Gastrocnemius medialis (tissue), 4 donors: ENCODE data around the gene C1QTNF8. TPM values are rescaled to one million over a fixed set of nuclear protein-coding genes. Genes with fewer than 3 reads are reported as not detected.

Experiments used
- ATAC-seq, 2 donors: fragments of 150-250 bp; one replicate each; pipeline ENCODE4 v1.9.1; 2016
- DNase-seq, 2 donors: peaks; one replicate each; pipeline ENCODE4 v3.0.0-alpha.2; 2019
- H3K27ac ChIP-seq, 4 donors: fragments of 200-600 bp; sonication (generic); 1 replicate in 1 of 4; 2 replicates in 3 of 4; pipeline ENCODE4 v1.5.1; 2016 to 2018; ENCODE audit warnings: mild to moderate bottlenecking in 2 of 4, moderate library complexity in 1 of 4
- H3K27me3 ChIP-seq, 3 donors: fragments of 200-600 bp; sonication (generic) in 2 of 3; 1 replicate in 1 of 3; 2 replicates in 2 of 3; pipeline versions ENCODE4 v1.5.1 to v1.6.0; 2016 to 2019; ENCODE audit warnings: mild to moderate bottlenecking in 1 of 3, moderate library complexity in 1 of 3
- H3K36me3 ChIP-seq, 2 donors: fragments of 200-600 bp; sonication (generic) in 1 of 2; one replicate each; pipeline ENCODE4 v1.5.1; 2017 to 2018
- H3K4me1 ChIP-seq, 2 donors: fragments of 200-600 bp; sonication (generic) in 1 of 2; one replicate each; pipeline ENCODE4 v1.5.1; 2016 to 2017; ENCODE audit warnings: mild to moderate bottlenecking in 2 of 2
- H3K4me3 ChIP-seq, 4 donors: fragments of 200-600 bp; sonication (generic) in 3 of 4; 1 replicate in 1 of 4; 2 replicates in 3 of 4; pipeline ENCODE4 v1.5.1; 2016 to 2019; ENCODE audit warnings: mild to moderate bottlenecking in 2 of 4
- H3K9me3 ChIP-seq, 3 donors: fragments of 200-600 bp; sonication (generic) in 2 of 3; 1 replicate in 1 of 3; 2 replicates in 2 of 3; pipeline ENCODE4 v1.5.1; 2016 to 2019
- POLR2A ChIP-seq, 2 donors: fragments of 450-650 bp; IDR thresholded peaks; one replicate each; pipeline ENCODE4 v1.6.1; 2017; ENCODE audit warnings: antibody characterized with exemption in 2 of 2, mild to moderate bottlenecking in 2 of 2, moderate library complexity in 2 of 2
- in situ Hi-C, 4 donors: fragments of 200-750 bp; cut with MboI; loops; one replicate each; pipeline versions ENCODE4 v1.15.0 to v1.8.0; 2017; ENCODE audit warnings: low sequenced_read_pairs in 4 of 4
- intact Hi-C: fragments of 100-400 bp; cut with DNase I; formaldehyde crosslinking; loops from one replicate; pipeline ENCODE4 v1.15.1; 2023; ENCODE audit warnings: low total_unique reads
- total RNA-seq, 4 donors: library from RNA; depleted of rRNA; stranded (reverse); fragments of >200 nt; gene quantifications; one replicate each; pipeline versions ENCODE4 v1.1.0 to v1.2.3, GENCODE V29; 2016
- TF ChIP-seq, protein P1 (sequence below), 5 experiments: fragments of 450-650 bp in 3 of 5; fragments of 200-600 bp in 2 of 5; sonication (generic) in 2 of 5; IDR thresholded peaks in 4 of 5; conservative IDR thresholded peaks in 1 of 5; 1 replicate in 4 of 5; 2 replicates in 1 of 5; pipeline ENCODE4 v1.5.1; 2016 to 2019; ENCODE audit warnings: antibody characterized with exemption in 5 of 5, mild to moderate bottlenecking in 3 of 5, moderate library complexity in 3 of 5

Gene C1QTNF8
- total RNA-seq, 4 donors from 2014 or later: not detected

DNA sequence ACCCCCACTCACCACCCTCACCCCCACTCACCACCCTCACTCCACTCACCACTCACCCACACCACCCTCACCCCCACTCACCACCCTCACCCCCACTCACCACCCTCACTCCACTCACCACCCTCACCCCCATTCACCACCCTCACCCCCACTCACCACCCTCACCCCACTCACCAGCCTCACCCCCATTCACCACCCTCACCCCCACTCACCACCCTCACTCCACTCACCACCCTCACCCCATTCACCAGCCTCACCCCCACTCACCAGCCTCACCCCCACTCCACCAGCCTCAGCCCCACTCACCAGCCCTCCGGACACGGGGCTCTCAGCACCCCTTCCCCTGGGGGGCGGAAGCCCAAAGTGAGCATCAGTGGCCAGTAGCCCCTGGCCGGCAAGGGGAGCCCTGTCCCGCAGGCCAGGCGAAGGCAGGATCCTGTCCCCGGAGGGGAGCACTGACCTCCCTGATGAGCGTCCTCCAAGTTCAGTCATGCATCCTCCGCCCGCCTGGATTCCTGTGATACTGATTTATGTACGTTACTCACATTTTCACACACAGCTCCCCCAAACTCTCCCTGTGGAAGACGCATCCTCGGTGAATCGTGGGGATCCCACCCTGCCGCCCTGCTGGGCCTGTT is 18.0 kb upstream of the C1QTNF8 start:
- no peak overlapping the region for H3K4me3 ChIP-seq
- peaks cover 18 to 42% (median 26%) of the 10 kb centered on the region in 3 donors for H3K27me3 ChIP-seq
- no peak for ATAC-seq
- H3K36me3 ChIP-seq: no peaks in the 10 kb centered on the region
- in situ Hi-C loops: no loop called here
- no peak for DNase-seq
- no peaks in the 10 kb centered on the region for H3K9me3 ChIP-seq
- H3K27ac ChIP-seq: no peak overlapping the region
- H3K4me1 ChIP-seq: no peaks in the 10 kb centered on the region
- TF ChIP-seq, protein P1, sequence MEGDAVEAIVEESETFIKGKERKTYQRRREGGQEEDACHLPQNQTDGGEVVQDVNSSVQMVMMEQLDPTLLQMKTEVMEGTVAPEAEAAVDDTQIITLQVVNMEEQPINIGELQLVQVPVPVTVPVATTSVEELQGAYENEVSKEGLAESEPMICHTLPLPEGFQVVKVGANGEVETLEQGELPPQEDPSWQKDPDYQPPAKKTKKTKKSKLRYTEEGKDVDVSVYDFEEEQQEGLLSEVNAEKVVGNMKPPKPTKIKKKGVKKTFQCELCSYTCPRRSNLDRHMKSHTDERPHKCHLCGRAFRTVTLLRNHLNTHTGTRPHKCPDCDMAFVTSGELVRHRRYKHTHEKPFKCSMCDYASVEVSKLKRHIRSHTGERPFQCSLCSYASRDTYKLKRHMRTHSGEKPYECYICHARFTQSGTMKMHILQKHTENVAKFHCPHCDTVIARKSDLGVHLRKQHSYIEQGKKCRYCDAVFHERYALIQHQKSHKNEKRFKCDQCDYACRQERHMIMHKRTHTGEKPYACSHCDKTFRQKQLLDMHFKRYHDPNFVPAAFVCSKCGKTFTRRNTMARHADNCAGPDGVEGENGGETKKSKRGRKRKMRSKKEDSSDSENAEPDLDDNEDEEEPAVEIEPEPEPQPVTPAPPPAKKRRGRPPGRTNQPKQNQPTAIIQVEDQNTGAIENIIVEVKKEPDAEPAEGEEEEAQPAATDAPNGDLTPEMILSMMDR (IDR thresholded peaks at IDR 0.05 in 4 of 5, conservative IDR thresholded peaks at IDR 0.05 in 1 of 5): no peak
- no peak for TF ChIP-seq POLR2A (IDR thresholded peaks at IDR 0.05)
- intact Hi-C loops: no loop called here

- no peak for DNase-seq
- in situ Hi-C loops: no loop called here
- no peak for ATAC-seq
These were observed 17.4 kb upstream of the C1QTNF8 start for GRCh38 chr16:1113489-1113888.

DNA sequence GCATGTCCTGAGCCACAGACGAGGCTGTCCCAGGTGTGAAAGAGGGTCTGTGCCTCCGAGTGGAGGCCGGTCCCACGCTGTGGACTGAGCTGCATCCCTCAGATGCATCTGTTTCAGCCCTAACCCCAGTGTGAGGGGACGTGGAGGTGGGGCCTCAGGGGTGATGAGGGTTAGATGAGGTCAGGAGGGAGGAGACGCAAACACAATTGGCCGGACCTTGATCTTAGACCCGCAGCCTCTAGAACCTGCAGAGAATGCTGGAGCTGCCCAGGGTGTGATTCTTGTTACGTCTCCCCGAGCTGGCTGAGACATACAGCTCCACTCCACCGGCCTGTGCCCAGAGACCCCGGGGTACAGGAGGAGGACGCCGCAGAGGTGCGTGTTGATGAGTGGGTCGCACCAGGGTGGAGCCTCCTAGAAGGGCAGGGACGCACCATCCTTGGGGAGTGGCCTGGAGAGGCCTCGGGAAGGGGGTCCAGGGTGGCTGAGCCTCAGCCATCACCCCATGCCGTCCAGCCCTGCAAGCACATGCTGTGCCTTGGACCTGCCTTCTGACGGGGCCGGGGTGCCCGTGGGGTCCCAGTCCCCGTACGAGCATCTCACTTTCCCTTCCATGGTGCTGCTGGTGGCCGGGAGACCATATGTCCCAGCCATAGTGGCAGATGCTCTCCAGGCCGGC is 16.6 kb upstream of the C1QTNF8 start:
- Histone ChIP-seq H3K4me3 (no peak overlapping the region), H3K27me3 (peaks cover 25 to 53% (median 35%) of the 10 kb centered on the region in 3 donors), H3K9me3 (no peaks in the 10 kb centered on the region), H3K36me3 (no peaks in the 10 kb centered on the region), H3K4me1 (no peaks in the 10 kb centered on the region), H3K27ac (no peak overlapping the region)
- DNase-seq (no peak), ATAC-seq (no peak)
- intact Hi-C loops (no loop called here), in situ Hi-C loops (no loop called here)
- TF ChIP-seq, protein P1 (IDR thresholded peaks at IDR 0.05 in 4 of 5, conservative IDR thresholded peaks at IDR 0.05 in 1 of 5): no peak
- TF ChIP-seq POLR2A (IDR thresholded peaks at IDR 0.05): no peak

More at GRCh38 chr16:1113489-1113888, 17.4 kb upstream of the C1QTNF8 start:
- H3K27me3 ChIP-seq: peaks cover 20 to 47% (median 30%) of the 10 kb centered on the region in 3 donors
- no peaks in the 10 kb centered on the region for H3K36me3 ChIP-seq
- no peaks in the 10 kb centered on the region for H3K9me3 ChIP-seq
- TF ChIP-seq, protein P1 (IDR thresholded peaks at IDR 0.05 in 4 of 5, conservative IDR thresholded peaks at IDR 0.05 in 1 of 5): no peak
- no peak for TF ChIP-seq POLR2A (IDR thresholded peaks at IDR 0.05)
- H3K27ac ChIP-seq: no peak overlapping the region
- intact Hi-C loops: no loop called here
- H3K4me1 ChIP-seq: no peaks in the 10 kb centered on the region
- no peak overlapping the region for H3K4me3 ChIP-seq

DNA sequence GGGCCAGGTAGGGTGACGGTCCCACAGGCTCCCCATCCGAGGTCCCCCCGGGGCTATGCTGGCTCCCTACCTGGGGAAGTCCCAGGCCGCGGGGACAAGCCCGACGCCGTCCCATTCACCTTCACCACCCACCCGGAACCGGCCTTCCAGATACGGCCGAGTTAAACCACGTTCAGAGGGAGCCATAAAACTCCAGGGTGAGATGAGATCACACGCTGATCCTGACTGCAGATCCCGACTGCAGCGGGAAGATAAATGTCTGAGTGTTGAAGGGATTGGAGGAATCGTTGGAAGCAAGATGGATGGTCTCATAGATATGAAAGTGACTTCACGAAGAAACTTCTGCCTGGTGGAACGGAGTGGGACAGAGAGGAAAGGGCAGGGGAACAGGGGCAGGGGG is 13.6 kb upstream of the C1QTNF8 start:
- in situ Hi-C loops: no loop called here
- H3K4me1 ChIP-seq: no peaks in the 10 kb centered on the region

More for the DNA sequence above, 13.6 kb upstream of the C1QTNF8 start:
- no peaks in the 10 kb centered on the region for H3K9me3 ChIP-seq
- no peaks in the 10 kb centered on the region for H3K36me3 ChIP-seq
- no peak overlapping the region for H3K4me3 ChIP-seq
- TF ChIP-seq, protein P1 (IDR thresholded peaks at IDR 0.05 in 4 of 5, conservative IDR thresholded peaks at IDR 0.05 in 1 of 5): no peak
- TF ChIP-seq POLR2A (IDR thresholded peaks at IDR 0.05): no peak
- no peak overlapping the region for H3K27ac ChIP-seq
- intact Hi-C loops: no loop called here
- ATAC-seq: no peak
- peaks cover 33 to 60% (median 35%) of the 10 kb centered on the region in 3 donors for H3K27me3 ChIP-seq
- no peak for DNase-seq
